NCI-H2029 (cell line): ENCODE measurements around the gene ATP6V0D1.
"Not testable (repeated sequence)": the region's sequence is repeated elsewhere in the genome, so short reads cannot be mapped to it uniquely, and the experiment has no call there.

Experiments
- DNase-seq: peaks from one replicate; lab custom pipeline; 2025; lab: John Stamatoyannopoulos, UW

ATP6V0D1 gene

DNA sequence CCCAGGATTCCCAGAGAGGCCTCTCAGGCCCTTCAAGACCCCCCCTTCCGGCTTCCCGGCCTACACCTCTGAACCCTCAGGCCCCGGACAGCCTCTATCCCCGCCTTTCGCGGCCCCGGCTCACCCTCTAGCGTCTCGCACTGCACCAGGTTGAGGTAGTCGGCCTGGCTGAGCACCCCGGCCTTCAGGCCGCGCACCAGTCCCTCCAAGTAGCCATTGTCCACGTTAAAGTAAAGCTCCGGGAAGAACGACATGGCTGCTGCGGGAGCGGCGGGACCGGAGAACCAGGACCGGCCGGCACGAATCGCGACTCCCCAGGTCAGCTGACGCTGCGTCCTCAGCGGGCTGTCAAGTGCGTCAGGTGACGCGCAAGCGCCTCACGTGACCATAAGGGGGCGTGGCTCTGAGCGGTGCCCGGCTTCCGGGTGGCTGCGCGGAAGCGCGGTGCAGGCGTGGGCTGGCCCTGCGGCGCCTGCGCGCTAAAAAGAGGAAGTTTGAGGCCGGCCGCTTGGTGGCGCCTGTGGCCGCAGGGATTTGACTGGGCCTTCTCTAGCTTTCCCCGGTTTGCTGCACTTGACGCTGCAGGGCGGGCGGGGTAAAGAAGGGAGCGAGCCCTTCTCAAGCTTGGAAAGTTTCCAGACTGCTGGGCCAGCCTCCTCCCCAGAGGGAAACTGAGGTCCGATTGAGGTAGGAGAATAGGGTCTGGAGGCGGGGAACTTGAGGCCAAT is at the start of gene ATP6V0D1:
Gene ATP6V0D1, minus strand, starts transcription at position 325 of the 728 bp plus-strand sequence. Its CDS starts 71 bp downstream, at position 254.
- peak; percentile 87 for DNase-seq

DNA sequence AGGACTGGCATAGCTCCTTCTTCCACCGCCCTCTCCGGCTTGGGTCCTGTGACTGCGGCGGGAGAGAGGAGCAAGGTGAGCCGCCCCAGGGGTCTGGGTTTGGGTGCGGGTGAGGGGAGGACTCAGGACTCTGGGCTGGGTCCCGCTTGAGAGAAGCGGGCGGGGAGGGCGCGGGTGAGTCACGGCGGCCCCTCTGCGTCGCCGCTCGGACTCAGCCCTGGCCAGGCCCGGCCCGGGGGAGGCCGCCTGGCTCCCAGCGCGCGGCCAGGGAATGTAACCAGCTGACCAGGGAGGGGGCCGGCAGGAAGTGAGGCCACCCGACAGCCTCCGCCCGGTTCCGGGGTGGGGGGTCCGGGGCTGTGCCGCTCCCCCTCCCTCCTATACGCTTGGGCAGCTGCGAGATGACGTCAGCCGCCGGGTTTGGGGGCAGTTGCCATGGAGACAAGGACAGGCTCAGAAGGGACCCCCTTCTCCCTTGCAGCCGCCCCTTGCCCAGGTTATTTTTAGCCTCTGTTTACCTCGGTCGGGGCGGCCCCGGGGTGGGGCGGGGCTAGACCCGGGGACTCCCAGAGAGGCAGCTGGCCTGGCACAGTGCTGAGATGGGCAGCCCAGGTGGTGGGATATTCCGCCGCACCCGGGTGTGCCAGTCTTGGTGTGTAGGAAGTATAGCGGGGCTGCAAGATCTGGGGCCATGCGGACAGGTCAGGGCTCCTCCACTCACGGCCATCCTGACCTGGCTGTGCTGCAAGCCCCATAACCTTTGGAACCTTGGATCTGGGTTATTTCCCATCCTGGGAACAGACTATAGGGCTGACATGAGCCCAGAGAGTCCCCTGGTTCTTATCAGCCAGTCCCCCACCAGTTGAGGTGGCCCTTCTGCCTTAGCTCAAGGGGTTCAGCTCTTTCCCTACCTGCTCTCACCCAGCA is 49.3 kb upstream of the ATP6V0D1 start:
- DNase-seq = no peak

DNA sequence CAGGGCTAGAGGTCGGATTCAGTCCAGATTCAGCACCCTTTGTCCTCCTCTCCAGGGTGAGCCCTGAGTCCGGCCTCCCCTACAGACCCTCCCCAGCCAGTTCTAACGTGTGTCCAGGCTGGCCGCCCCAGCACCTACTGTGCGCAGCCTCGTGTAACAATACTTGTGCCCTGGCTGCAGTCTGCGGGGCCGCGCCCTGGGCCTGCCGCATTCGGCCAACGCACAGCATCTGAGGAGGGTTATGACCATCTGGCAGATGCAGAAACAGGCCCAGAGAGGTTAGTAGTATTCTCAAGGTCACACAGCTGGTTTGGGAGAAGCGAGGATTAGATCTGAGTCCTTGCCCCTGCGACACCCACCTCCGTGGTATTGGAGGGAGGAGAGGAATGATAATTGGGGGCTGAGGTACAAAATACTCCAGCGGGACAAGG is 48.6 kb upstream of the ATP6V0D1 start:
- DNase-seq = no peak

DNA sequence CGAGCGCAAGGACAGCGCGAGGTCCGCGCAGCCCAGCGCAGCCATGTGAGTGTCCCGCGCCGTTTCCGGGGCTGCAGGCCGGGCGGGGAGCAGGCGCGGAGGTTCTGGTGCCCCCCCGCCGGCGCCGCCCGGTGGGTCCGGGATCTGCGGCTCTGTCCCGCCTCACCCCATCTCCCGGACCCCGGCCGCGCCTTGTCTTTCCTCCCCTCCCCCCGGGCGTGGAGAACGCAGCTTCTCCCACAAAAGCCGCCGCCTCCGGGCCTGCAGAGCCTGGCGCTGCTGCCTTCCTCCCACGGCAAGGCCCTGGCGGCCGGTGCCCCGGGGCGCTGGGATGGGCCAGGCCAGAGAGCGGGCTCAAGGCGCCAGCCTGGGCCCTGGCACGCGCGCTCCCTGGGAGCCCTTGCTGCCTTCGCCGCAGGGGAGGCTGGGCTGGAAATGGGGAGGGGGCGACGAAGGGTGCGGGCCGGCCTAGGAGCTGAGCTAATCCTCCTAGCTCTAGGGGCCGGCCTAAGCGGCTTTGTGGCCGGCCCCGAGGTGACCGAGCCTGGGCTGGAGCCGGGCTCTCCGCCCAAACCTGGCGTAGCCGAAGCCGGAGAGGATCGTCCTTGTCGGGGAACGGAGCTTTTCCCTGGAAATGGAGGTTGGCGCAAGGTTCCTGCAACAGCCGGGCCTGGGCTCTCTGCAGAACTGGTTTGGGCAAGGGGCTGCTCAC is 48.1 kb upstream of the ATP6V0D1 start:
- DNase-seq = no peak

DNA sequence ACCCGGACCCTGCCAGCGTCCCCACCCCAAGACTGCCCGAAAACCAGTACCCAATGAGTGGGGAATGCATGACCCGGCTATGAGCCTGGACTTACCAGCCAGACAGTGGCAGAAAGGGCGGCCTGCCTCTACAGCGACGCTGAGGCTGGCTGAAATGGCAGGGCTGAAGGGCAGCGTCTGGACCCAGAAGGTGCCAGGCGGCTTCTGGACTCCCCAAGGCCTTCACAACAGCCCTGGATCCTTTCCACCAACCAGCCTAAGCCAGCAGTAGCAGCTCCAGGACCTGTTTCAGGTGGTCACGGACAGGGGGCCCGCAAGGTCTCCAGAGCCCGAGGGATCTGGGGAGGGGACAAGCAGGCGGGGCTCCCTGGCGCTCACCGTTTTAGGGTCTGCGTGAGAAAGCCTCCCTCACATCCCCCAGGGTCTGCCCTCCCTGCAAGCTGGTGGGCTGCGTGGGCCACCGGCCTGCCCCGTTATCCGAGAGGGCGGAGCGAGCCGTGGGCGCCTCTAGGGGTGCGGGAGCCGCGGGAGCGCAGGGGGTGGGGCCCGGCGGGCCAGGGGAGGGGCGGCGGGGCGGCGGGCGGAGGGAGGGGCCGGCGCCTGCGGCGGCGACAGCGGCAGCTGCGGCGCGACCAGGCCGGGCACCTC is 47.4 kb upstream of the ATP6V0D1 start, which contains the start of gene RIPOR1:
Gene RIPOR1, plus strand, starts transcription at position 608 of the 648 bp plus-strand sequence. CDS start 9,618 bp downstream, outside the sequence.
- no peak for DNase-seq

DNA sequence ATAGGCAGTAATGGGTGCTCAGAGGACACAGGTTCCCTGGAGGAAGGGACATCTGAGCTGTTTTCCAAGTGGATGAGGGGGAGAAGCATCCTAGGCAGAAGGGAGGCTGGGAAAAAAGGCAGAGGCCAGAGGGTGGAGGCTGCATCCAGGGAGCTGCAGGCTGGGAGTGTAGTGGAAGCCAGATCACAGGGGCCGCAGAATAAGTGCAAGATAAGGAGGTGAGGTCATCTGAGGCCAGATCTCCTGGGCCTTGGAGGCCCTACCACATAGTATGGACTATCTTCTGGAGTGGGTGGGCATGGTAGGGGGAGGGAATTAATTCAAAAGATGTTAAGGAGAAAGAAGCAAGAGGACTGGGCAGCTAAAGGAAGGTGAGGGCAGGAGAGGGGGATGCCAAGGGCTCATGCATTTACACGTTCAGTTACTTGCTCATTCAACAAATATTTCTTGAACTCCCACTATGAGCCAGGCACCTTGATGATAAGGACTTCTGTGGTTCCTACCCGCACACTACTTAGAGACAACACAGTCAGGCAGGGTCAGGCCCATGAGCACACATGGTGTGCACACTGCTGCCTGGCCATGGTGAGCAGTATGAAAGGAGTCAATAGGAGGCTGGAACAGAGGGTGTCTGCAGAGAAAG is 45.3 kb upstream of the ATP6V0D1 start:
- no peak for DNase-seq

DNA sequence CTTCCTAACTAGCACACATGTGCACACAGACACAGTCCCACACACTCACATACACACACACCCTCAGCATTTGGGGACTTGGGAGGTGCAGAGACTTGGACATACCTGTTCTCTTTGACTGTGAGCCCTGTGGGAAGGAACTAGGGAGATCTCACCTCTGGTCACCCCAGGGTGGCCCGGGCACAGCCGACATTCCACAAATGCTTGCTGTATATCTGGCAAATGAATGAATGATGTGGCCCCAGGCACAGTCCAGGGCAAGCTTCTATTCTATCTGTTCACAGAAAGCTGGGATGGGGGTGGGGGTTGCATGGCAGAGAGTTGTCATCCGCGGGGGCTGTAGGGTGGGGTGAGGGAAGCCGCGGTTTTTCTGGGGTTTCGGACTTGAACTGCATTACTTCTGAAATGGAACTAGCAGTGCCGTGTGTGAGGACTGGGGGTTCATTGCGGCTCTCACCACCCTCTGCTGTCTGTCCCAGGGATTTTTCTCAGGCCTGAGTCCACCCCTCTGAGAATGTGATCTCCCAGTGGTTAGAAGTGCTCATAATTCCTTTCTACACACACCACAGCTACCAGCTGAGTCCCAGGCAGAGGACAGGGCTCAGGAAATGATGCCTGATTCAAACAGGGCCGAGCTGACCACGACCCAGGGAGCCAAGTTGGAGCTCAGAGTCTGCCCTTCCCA is 44.4 kb upstream of the ATP6V0D1 start:
- no peak for DNase-seq

DNA sequence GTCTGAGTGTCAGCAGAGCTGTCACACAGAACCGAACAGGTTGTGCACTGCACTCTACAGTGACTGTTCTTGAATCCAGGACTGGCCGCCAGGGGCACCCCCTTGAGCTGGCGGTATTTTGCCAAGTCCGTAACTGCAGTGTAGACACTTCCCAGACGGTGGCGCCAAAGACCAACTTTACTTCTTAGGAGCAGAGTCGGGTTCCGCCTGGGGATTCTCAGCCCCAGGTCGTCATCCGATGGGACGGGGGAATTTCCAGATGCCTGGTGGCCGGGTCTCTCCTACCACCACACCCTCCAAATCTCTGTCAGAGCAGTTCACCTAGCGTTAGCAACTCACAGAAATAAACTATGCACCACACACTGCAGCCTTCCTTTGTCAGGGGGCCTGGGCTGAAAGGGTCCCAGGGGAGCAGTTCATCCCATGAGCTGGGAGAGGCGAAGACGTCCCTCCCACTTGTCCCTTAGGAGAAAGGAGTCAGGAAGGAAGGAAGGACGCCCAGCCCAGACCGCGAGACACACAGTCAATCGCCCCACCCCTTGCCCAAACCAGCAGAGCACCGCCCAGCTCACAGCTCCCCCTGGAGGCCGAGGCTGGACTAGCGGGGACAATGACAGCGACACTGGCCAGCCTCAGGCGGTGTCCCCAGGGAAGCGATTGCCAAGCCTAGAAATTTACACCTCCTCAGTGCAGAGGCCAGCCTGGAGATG is 40.3 kb upstream of the ATP6V0D1 start:
- peak; percentile 68 for DNase-seq

DNA sequence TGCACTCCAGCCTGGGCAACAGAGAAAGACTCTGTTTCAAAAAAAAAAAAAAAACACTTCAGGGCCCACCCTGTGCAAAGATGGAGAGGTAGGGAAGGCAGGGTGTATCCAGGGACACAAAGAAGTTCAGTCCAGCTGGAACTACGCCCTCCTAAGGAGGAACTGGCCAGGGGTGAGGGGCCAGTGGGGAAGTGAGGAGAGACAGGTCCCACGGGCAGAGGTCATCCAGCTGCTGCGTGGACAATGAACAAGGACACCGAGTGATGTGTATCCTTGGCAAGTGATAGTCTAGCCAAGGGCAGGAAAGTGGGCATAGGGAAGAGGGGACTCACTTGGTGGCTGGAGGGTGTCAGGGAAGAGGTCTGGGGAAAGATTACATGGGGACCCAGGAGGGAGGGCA is 38.3 kb upstream of the ATP6V0D1 start:
- no peak for DNase-seq

DNA sequence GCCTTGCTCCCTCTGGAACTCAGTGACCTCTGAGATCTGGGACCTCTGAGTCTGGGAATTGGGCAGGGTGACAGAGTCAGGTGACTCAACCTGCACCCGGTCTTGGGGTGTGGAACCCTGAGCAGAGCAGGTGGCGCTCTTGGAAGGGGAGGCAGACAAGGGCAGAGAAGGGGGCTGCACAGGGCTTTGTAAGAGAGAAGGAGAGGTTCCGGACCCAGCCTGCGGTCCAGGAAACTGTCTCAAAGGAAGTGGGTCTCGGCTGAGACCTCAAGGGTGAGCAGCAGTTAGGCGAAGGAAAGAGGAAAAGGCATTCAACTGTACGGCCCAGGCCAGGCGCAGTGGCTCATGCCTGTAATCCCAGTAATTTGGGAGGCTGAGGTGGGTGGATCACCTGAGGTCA is 37.7 kb upstream of the ATP6V0D1 start:
- DNase-seq = no peak

DNA sequence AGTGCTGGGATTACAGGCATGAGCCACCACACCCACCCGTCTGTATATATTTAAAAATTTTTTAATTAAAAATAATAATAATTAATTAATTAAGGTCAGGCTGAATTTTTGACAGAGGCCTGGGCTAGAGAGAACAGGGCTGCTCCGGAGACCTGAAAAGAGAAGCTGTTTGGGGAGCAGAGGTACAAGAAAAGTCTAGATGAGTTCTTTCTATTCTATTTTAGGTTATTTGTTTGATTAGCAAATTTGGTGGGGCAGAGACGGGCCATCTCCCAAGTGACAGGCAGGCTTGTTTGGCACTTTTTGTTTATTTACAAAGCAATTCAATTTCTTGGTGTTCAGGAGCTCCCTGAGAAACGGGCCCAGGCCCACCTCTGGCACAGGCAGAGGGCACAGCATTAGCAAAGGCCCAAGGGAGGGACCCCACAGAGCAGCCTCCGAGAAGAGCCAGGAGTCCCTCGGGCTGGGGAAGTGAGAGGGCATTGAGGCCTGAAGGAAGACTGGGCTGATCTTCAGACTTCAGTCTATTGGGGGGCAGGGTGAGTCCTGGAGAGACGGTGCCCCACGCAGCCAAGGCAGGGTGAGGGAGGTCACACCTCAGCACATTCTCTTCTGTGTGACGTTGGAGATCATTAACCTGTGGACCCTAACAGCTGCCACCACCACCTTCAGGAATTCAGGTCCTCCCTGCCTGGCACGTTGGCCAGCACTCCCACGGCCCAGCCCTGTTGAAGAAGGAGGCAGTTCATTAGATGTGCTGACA is 36.9 kb upstream of the ATP6V0D1 start:
- DNase-seq = no peak

DNA sequence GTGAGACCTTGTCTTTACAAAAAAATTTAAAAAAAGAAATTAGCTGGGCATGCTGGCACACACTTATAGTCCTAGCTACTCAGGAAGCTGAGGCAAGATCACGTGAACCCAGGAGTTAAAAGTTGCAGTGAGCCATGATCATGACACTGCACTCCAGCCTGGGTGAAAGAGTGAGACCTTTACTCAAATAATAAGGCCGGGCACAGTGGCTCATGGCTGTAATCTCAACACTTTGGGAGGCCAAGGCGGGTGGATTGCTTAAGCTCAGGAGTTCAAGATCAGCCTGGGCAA is 36.1 kb upstream of the ATP6V0D1 start:
- DNase-seq = no peak

DNA sequence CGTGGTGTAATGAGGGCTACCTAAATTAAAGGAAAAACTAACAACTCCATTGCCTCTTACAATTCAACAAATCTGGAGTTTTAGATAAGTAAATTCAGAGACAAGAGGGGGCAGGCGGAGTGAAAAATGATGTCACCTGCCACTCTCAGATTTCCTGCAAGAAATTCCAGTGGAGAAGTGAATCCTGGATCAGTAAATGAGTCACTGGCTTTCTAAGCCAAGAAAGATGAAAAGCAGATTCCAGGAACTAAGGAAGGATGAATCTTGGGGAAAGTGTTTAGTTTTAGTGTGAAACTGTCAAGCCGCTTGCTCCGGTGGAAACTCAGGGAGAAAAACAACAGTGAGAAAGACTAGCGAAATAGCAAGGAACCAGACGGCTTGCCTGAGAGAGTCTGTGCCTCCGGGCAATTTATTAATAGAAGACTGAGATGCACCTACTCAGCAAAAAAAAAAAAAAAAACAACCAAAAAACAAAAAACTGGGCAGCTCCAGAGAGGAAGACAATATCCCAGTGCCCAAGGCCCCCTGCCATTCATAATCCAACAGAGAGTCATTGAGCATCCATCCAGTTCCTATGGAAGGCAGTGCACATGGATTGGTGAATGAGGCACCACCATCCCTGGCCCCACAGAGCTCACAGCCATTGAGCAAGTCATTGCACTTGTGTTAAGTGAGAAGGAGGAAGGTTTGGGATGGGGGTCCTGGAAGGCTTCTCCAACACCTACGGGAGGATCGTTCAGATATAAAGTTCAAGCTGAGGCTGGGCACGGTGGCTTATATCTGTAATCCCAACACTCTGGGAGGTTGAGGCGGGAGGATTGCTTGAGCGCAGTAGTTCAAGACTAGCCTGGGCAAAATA is 35.6 kb upstream of the ATP6V0D1 start:
- DNase-seq = no peak

DNA sequence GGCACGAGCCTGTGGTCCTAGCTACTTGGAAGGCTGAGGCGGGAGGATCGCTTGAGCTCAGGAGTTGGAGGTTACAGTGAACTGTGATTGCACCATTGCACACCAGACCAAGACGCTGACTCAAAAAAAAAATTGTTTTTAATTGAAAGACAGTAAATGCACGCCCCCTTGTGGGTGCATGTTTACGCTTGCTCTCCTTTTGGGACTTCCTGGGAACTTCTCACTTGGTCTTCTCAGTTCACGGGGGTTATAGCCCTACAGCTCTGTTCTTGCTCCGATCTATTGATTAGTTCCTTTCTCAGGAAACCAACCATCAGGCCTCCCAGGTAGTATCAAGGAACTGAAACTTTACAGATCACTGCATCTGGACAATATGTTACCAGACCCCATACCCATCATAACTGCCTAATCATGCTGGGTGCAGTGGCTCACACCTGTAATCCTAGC is 33.4 kb upstream of the ATP6V0D1 start:
- peak; percentile 26 for DNase-seq

DNA sequence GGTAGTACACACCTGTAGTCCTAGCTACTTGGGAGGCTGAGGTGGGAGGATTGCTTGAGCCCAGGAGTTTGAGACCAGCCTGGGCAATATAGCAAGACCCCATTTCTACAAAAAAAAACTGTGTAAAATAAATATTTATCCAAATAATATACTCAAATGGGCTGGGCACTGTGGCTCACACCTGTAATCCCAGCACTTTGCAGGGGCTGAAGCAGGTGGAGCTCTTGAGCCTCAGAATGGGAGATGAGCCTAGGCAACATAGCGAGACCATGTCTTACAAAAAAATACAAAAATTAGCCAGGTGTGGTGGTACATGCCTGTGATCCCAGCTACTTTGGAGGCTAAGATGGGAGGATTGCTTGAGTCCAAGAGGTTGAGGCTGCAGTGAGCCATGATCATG is 32.9 kb upstream of the ATP6V0D1 start:
- not testable (repeated sequence) for DNase-seq

DNA sequence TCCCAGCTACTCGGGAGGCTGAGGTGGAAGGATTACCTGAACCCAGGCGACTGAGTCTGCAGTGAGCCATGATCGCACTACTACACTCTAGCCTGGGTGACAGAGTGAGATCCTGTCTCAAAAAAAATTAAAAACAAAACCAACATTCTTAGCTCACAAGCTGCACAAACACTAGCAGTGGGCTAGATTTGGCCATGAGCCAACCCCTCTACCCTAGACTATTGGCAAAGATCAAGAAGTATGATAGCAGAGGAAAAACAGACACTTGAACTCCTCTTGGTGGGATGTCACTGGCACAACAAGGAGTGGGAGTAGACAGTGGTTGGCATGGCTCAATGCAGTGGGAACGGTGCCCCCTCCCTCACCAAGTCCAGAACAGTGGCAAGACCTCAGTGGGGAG is 28.1 kb upstream of the ATP6V0D1 start:
- peak; percentile 18 for DNase-seq

DNA sequence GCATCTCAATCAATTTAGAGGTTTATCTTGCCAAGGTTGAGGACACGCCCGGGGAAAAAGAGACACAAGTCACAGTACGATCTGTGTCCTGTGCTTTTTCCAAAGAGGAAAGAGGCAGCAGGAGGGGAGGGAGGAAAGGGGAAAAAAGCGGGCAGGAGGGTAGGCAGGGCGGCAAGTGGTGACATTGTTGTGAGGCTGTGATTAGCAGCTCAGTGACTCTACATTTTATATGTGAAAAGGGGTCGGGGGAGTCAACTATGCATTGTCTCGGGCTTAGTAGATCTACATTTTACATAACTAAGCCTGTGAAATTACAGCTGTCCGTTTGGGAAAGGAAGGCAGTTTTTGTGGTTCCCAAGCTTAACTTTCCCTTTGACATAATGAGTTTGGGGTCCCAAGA is 25.5 kb upstream of the ATP6V0D1 start:
- no peak for DNase-seq
